ENCODE data around the gene MED27. TPM values are rescaled to one million over a fixed set of nuclear protein-coding genes. Genes with fewer than 3 reads are reported as not detected.
"Not testable (repeated sequence)": the region's sequence is repeated elsewhere in the genome, so short reads cannot be mapped to it uniquely, and the experiment has no call there.

MED27 gene
- total RNA-seq, 2 donors from 2014 or later: 28.3 to 31.8 TPM

GRCh38 chr9:132058226-132058625, 21.4 kb downstream of the MED27 start:
- Mint-ChIP-seq H3K36me3 (peaks cover 24 to 30% of the 10 kb centered on the region in 2 donors), H3K9me3 (peaks cover 0 to 13% of the 10 kb centered on the region in 2 donors)
- DNase-seq (ENCODE audit: low spot score in 2 of 2); H3K27ac Mint-ChIP-seq; ATAC-seq: not testable (repeated sequence)

GRCh38 chr9:132056717-132057560, 22.7 kb downstream of the MED27 start:
- ATAC-seq: no peak
- DNase-seq (ENCODE audit: low spot score in 2 of 2): no peak
- H3K36me3 Mint-ChIP-seq: peaks cover 24 to 30% of the 10 kb centered on the region in 2 donors
- no peak overlapping the region for H3K27ac Mint-ChIP-seq
- H3K9me3 Mint-ChIP-seq: peaks cover 0 to 13% of the 10 kb centered on the region in 2 donors

GRCh38 chr9:132055756-132056155, 23.9 kb downstream of the MED27 start:
- no peak overlapping the region for H3K27ac Mint-ChIP-seq
- H3K9me3 Mint-ChIP-seq: peaks cover 0 to 13% of the 10 kb centered on the region in 2 donors
- DNase-seq (ENCODE audit: low spot score in 2 of 2) (no peak), ATAC-seq (no peak)
- H3K36me3 Mint-ChIP-seq: peaks cover 21 to 30% of the 10 kb centered on the region in 2 donors

- H3K9me3 Mint-ChIP-seq: peaks cover 0 to 9% of the 10 kb centered on the region in 2 donors
- ATAC-seq: no peak
- DNase-seq (ENCODE audit: low spot score in 2 of 2): no peak
- H3K27ac Mint-ChIP-seq: no peak overlapping the region
- H3K36me3 Mint-ChIP-seq: peaks cover 9 to 16% of the 10 kb centered on the region in 2 donors
These were observed 25.6 kb downstream of the MED27 start for GRCh38 chr9:132054024-132054423.

GRCh38 chr9:132049900-132050299, 29.8 kb downstream of the MED27 start:
- H3K36me3 Mint-ChIP-seq: no peaks in the 10 kb centered on the region
- ATAC-seq: no peak
- H3K9me3 Mint-ChIP-seq: no peaks in the 10 kb centered on the region
- no peak for DNase-seq (ENCODE audit: low spot score in 2 of 2)
- H3K27ac Mint-ChIP-seq: no peak overlapping the region

GRCh38 chr9:132049323-132049882, 30.3 kb downstream of the MED27 start:
- no peaks in the 10 kb centered on the region for H3K36me3 Mint-ChIP-seq
- no peak for ATAC-seq
- DNase-seq (ENCODE audit: low spot score in 2 of 2): no peak
- H3K9me3 Mint-ChIP-seq: no peaks in the 10 kb centered on the region
- no peak overlapping the region for H3K27ac Mint-ChIP-seq

GRCh38 chr9:132048201-132048600, 31.5 kb downstream of the MED27 start:
- Mint-ChIP-seq H3K9me3 (no peaks in the 10 kb centered on the region), H3K36me3 (no peaks in the 10 kb centered on the region), H3K27ac (no peak overlapping the region)
- ATAC-seq (no peak), DNase-seq (ENCODE audit: low spot score in 2 of 2) (no peak)

GRCh38 chr9:132046456-132046855, 33.2 kb downstream of the MED27 start:
- DNase-seq (ENCODE audit: low spot score in 2 of 2) (no peak), ATAC-seq (no peak)
- H3K36me3 Mint-ChIP-seq: no peaks in the 10 kb centered on the region
- no peak overlapping the region for H3K27ac Mint-ChIP-seq
- no peaks in the 10 kb centered on the region for H3K9me3 Mint-ChIP-seq

- peaks cover 0 to 4% of the 10 kb centered on the region in 2 donors for H3K36me3 Mint-ChIP-seq
- no peaks in the 10 kb centered on the region for H3K9me3 Mint-ChIP-seq
- no peak overlapping the region for H3K27ac Mint-ChIP-seq
- ATAC-seq (no peak), DNase-seq (ENCODE audit: low spot score in 2 of 2) (no peak)
These were observed 35.3 kb downstream of the MED27 start for GRCh38 chr9:132044176-132044875.

GRCh38 chr9:132043708-132044107, 36.0 kb downstream of the MED27 start:
- Mint-ChIP-seq H3K9me3 (no peaks in the 10 kb centered on the region), H3K36me3 (peaks cover 0 to 4% of the 10 kb centered on the region in 2 donors), H3K27ac (no peak overlapping the region)
- ATAC-seq (no peak), DNase-seq (ENCODE audit: low spot score in 2 of 2) (no peak)

GRCh38 chr9:132042324-132042723, 37.3 kb downstream of the MED27 start:
- no peak for ATAC-seq
- peak overlapping the region in 1 of 2 donors; percentile 14 for H3K27ac Mint-ChIP-seq
- H3K36me3 Mint-ChIP-seq: peaks cover 0 to 4% of the 10 kb centered on the region in 2 donors
- H3K9me3 Mint-ChIP-seq: no peaks in the 10 kb centered on the region
- DNase-seq (ENCODE audit: low spot score in 2 of 2): no peak

GRCh38 chr9:132041798-132042197, 37.9 kb downstream of the MED27 start:
- Mint-ChIP-seq H3K27ac (peak overlapping the region in 1 of 2 donors; percentile 14), H3K36me3 (peaks cover 0 to 4% of the 10 kb centered on the region in 2 donors), H3K9me3 (no peaks in the 10 kb centered on the region)
- ATAC-seq (no peak), DNase-seq (ENCODE audit: low spot score in 2 of 2) (no peak)

GRCh38 chr9:132040808-132041207, 38.9 kb downstream of the MED27 start:
- Mint-ChIP-seq H3K9me3 (no peaks in the 10 kb centered on the region), H3K36me3 (peaks cover 0 to 4% of the 10 kb centered on the region in 2 donors), H3K27ac (no peak overlapping the region)
- ATAC-seq (no peak), DNase-seq (ENCODE audit: low spot score in 2 of 2) (no peak)

- Mint-ChIP-seq H3K36me3 (peaks cover 0 to 4% of the 10 kb centered on the region in 2 donors), H3K27ac (no peak overlapping the region), H3K9me3 (no peaks in the 10 kb centered on the region)
- ATAC-seq: no peak
- no peak for DNase-seq (ENCODE audit: low spot score in 2 of 2)
These were observed 39.4 kb downstream of the MED27 start for GRCh38 chr9:132040246-132040645.

GRCh38 chr9:132039284-132039683, 40.4 kb downstream of the MED27 start:
- Mint-ChIP-seq H3K27ac (no peak overlapping the region), H3K9me3 (no peaks in the 10 kb centered on the region), H3K36me3 (peaks cover 0 to 4% of the 10 kb centered on the region in 2 donors)
- no peak for ATAC-seq
- no peak for DNase-seq (ENCODE audit: low spot score in 2 of 2)

- ATAC-seq (no peak), DNase-seq (ENCODE audit: low spot score in 2 of 2) (no peak)
- Mint-ChIP-seq H3K27ac (no peak overlapping the region), H3K36me3 (peaks cover 0 to 4% of the 10 kb centered on the region in 2 donors), H3K9me3 (no peaks in the 10 kb centered on the region)
These were observed 42.2 kb downstream of the MED27 start for GRCh38 chr9:132037458-132037857.

GRCh38 chr9:132036521-132036920, 43.1 kb downstream of the MED27 start:
- DNase-seq (ENCODE audit: low spot score in 2 of 2) (no peak), ATAC-seq (no peak)
- Mint-ChIP-seq H3K9me3 (no peaks in the 10 kb centered on the region), H3K36me3 (peaks cover 0 to 4% of the 10 kb centered on the region in 2 donors), H3K27ac (no peak overlapping the region)

All from activated naive CD4-positive, alpha-beta T cell treated with anti-CD3 and anti-CD28 coated beads, Interleukin-2, amount 50 U/mL, for 72 hours (primary cell).